Upper lobe of right lung (tissue), 1 donor: Measurements from ENCODE around the gene BCL6B. TPM values are rescaled to one million over a fixed set of nuclear protein-coding genes. Genes with fewer than 3 reads are reported as not detected.

Experiments used
- ATAC-seq: fragments of 200-7000 bp; cut with Tn5 transposase; one replicate; pipeline ENCODE4 v1.9.1; 2020; ENCODE audit warnings: mild to moderate bottlenecking, moderate library complexity
- DNase-seq: peaks from one replicate; pipeline ENCODE4 v3.0.0-alpha.2; 2020
- H3K27ac ChIP-seq: fragments of 200-600 bp; one replicate; pipeline ENCODE4 v1.8.0; 2022
- H3K27me3 ChIP-seq: fragments of 200-600 bp; one replicate; pipeline ENCODE4 v1.8.0; 2022; ENCODE audit warnings: mild to moderate bottlenecking
- H3K36me3 ChIP-seq: fragments of 200-600 bp; one replicate; pipeline ENCODE4 v1.8.0; 2022
- H3K4me1 ChIP-seq: fragments of 200-600 bp; one replicate; pipeline ENCODE4 v1.8.0; 2022
- H3K4me3 ChIP-seq: fragments of 200-600 bp; one replicate; pipeline ENCODE4 v1.8.0; 2022; ENCODE audit warnings: mild to moderate bottlenecking
- H3K9me3 ChIP-seq: fragments of 200-600 bp; one replicate; pipeline ENCODE4 v1.8.0; 2022
- intact Hi-C: fragments of 100-400 bp; cut with DNase I; formaldehyde crosslinking; loops from one replicate; pipeline ENCODE4 v1.11.0; 2022
- total RNA-seq: library from RNA; stranded (reverse); fragmentation: NEBNext Ultra II Directional; extraction: Animal tissue kit (Norgen Biotek cat#: 25700); gene quantifications from one replicate; pipeline ENCODE4 v1.2.1, GENCODE V29; 2021
- TF ChIP-seq, protein P1 (sequence below): fragments of 200-600 bp; IDR thresholded peaks from one replicate; pipeline ENCODE4 v1.8.0; 2022; ENCODE audit warnings: antibody characterized with exemption
- donor health status: DM: no; HTN: yes; CAD: no; lungs with severe emphysema.

The BCL6B gene
- total RNA-seq, 1 donor from 2014 or later = 42.6 TPM

- H3K4me1 ChIP-seq = peaks cover 25% of the 10 kb centered on the region
- no peaks in the 10 kb centered on the region for H3K36me3 ChIP-seq
- no peak overlapping the region for H3K27ac ChIP-seq
- ATAC-seq (no peak), DNase-seq (no peak)
- intact Hi-C loops = no loop called here
- no peaks in the 10 kb centered on the region for H3K9me3 ChIP-seq
- no peaks in the 10 kb centered on the region for H3K27me3 ChIP-seq
- H3K4me3 ChIP-seq = no peak overlapping the region
- TF ChIP-seq, protein P1, sequence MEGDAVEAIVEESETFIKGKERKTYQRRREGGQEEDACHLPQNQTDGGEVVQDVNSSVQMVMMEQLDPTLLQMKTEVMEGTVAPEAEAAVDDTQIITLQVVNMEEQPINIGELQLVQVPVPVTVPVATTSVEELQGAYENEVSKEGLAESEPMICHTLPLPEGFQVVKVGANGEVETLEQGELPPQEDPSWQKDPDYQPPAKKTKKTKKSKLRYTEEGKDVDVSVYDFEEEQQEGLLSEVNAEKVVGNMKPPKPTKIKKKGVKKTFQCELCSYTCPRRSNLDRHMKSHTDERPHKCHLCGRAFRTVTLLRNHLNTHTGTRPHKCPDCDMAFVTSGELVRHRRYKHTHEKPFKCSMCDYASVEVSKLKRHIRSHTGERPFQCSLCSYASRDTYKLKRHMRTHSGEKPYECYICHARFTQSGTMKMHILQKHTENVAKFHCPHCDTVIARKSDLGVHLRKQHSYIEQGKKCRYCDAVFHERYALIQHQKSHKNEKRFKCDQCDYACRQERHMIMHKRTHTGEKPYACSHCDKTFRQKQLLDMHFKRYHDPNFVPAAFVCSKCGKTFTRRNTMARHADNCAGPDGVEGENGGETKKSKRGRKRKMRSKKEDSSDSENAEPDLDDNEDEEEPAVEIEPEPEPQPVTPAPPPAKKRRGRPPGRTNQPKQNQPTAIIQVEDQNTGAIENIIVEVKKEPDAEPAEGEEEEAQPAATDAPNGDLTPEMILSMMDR = no peak
Observed at GRCh38 chr17:7039832-7040231, 17.0 kb downstream of the BCL6B start.

DNA sequence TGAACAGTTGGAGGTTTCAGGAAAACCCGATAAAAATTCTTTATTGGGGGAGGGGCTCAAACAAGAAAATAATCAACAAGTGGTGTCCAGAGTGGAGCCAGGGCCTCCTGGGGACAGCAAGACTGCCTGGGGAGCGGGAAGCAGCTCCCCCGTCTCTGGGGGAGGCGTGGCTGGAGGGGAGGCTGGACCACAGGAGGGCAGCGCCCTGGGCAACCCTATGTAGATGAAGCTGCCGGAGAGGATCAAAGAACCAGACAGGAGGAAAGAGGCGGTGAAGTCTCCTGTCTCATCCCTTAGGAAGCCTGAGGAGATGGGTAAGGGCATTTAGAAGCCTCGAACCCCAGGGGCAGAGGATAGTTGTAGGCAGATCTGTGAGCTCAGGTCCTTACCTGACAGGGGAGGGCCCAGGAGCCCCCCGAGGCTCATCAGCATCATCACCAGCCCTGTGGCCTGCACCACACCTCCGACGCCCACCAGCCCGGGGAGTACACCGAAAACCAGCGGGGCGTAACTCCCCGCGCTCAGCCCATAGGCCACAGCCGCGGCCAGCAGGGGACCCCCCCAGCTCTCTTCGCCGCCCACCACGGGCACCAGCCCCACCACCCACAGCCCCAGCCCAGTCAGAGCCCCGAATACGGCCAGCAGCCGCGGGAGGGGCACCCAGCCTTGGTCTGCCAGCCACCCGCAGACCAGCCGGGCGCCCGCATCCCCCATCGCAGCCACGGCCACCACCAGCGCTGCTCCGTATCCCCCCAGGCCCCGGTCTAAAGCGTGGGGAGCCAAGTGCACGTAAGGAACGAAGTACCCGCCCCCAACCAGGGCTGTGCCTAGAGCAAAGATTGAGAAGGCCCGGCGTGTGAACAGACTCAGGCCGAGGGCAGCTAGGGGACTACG is 19.0 kb downstream of the BCL6B start:
- ATAC-seq = no peak
- peaks cover 31% of the 10 kb centered on the region for H3K4me1 ChIP-seq
- H3K36me3 ChIP-seq = no peaks in the 10 kb centered on the region
- no peak overlapping the region for H3K27ac ChIP-seq
- intact Hi-C loops = no loop called here
- no peaks in the 10 kb centered on the region for H3K27me3 ChIP-seq
- peak overlapping the region; percentile 55 for H3K4me3 ChIP-seq
- DNase-seq = no peak
- no peaks in the 10 kb centered on the region for H3K9me3 ChIP-seq
- TF ChIP-seq, protein P1 = no peak

DNA sequence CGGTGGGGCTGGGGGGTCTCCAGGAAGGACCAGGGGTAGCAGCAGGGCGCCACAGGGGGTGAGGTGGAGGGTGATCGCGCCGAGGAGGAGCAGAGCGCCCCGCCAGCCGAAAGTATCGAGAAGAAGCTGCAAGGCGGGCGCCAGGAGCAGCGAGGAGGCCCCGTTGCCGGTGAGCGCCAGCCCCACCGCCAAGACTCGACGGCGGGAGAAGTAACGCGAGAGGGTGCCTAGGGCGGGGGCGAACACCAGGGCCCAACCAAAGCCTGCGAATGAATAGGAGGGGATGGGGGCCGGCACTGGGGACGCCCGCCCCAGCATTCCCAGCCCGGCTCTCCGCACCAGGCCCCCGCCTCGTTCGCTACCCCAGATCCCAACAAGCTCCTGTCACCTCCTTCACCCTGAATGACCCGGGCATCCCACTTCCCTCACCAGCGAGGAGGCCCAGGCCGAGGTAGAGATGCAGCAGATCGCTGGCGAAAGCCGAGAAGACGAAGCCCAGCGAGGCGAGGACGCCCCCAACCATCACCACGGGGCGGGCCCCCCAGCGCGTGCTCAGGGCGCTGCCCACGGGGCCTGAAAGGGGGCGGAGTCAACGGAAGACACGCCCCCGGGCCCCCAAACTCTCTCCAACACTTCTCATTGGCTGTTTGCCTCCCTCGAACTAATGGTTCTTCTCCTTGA is 19.8 kb downstream of the BCL6B start:
- no peak for ATAC-seq
- no peaks in the 10 kb centered on the region for H3K9me3 ChIP-seq
- intact Hi-C loops = no loop called here
- H3K4me3 ChIP-seq = peak overlapping the region; percentile 55
- peak overlapping the region; percentile 52 for H3K27ac ChIP-seq
- H3K27me3 ChIP-seq = no peaks in the 10 kb centered on the region
- TF ChIP-seq, protein P1 = no peak
- H3K36me3 ChIP-seq = no peaks in the 10 kb centered on the region
- no peak for DNase-seq
- H3K4me1 ChIP-seq = peaks cover 37% of the 10 kb centered on the region

DNA sequence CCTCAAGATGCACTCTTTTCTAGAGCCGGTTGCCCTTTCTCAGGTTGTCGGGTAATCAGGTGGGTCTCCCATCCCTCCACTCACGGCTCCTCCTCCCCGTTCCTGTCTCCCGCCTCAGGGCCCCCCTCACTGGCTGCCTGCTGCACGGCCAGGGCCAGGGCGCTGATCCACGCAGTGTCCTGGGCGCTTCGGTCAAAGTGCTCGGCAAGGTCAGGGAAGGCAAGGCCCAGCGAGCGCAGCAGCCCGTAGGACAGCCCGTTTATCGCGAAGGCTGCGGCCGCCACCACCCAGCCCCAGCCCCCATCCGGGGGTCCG is 20.3 kb downstream of the BCL6B start:
- H3K4me3 ChIP-seq = peak overlapping the region; percentile 55
- H3K27ac ChIP-seq = peak overlapping the region; percentile 52
- peak; percentile 72 for DNase-seq
- H3K4me1 ChIP-seq = peaks cover 37% of the 10 kb centered on the region
- intact Hi-C loops = no loop called here
- no peaks in the 10 kb centered on the region for H3K27me3 ChIP-seq
- no peaks in the 10 kb centered on the region for H3K9me3 ChIP-seq
- peak; percentile 21 for ATAC-seq
- TF ChIP-seq, protein P1 = no peak
- H3K36me3 ChIP-seq = no peaks in the 10 kb centered on the region

GRCh38 chr17:7043497-7044198 is 20.8 kb downstream of the BCL6B start, which contains the start of gene SLC16A11:
SLC16A11 (minus strand) TSS chr17:7044092; CDS start chr17:7043513, 579 bp downstream.
- peak; percentile 83 for DNase-seq
- Histone ChIP-seq H3K27ac (peak within 1 kb of the TSS; percentile 86), H3K27me3 (no peaks in the 10 kb centered on the region), H3K36me3 (no peaks in the 10 kb centered on the region), H3K4me3 (peak within 1 kb of the TSS; percentile 55), H3K9me3 (no peaks in the 10 kb centered on the region), H3K4me1 (peaks cover 37% of the 10 kb centered on the region)
- TF ChIP-seq, protein P1 = no peak
- ATAC-seq = peak; percentile 53
- intact Hi-C loops = no loop called here
